ENCODE results near the gene GP1BA. TPM values are rescaled to one million over a fixed set of nuclear protein-coding genes. Genes with fewer than 3 reads are reported as not detected.

GP1BA gene
- total and polyA plus RNA-seq, 2 of the 8 experiments (the other 6 are each of a cell fraction or from before 2014, with no cell fraction given): not detected

DNA sequence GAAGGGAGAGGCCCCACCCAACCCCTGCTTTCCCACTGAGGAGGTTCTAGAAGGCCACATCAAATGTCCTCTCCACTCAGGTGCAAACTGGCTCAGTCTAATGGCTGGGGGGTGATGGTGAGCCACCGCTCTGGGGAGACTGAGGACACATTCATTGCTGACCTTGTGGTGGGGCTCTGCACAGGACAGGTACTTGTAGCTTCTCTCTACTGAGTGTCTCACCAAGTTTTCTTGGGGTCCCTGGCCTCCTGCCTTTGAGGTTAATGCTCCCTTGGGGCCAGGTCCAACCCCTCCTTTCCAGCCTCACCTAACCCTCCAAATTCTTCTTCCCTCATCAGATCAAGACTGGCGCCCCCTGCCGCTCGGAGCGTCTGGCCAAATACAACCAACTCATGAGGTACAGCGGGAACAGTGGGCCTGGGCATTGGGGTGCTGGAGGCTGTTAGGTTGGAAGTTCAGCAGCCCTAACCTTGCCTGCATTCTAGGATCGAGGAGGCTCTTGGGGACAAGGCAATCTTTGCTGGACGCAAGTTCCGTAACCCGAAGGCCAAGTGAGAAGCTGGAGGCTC lies 24.5 kb downstream of the GP1BA start:
- no peak overlapping the region for H3K27ac ChIP-seq (ENCODE audit: low read depth, low read length)
- 0 out of 2 replicates have a peak, but pooled peaks cover 2% of the 10 kb centered on the region for H3K79me1 ChIP-seq (ENCODE audit: low read depth, low read length)
- H4K91ac ChIP-seq (replicated peaks; ENCODE audit: insufficient read length, low read length): no peak overlapping the region
- H4K20me1 ChIP-seq (replicated peaks in 1 of 2; ENCODE audit: control insufficient read depth in 1 of 2, insufficient read depth in 2 of 2, low read length in 2 of 2): peaks cover 0 to 3% of the 10 kb centered on the region in 2 experiments
- POLR2A ChIA-PET (ENCODE audit: partially characterized antibody): interaction anchor here (0.9 to 32.4 kb wide), 5 partner anchors 4 to 48 kb away, joined by 3 to 987 read pairs (median 5); partner anchors contain the start of genes ENO3, INCA1, KIF1C and PFN1
- H4K5ac ChIP-seq (ENCODE audit: insufficient read length, low read depth, low read length): no peak overlapping the region
- no peak overlapping the region for H2BK15ac ChIP-seq (ENCODE audit: low read length)
- H3K9me3 ChIP-seq (ENCODE audit: insufficient read depth in 2 of 2, low read depth in 1 of 2, low read length in 1 of 2): no peaks in the 10 kb centered on the region
- no peak overlapping the region for H3K4ac ChIP-seq (replicated peaks; ENCODE audit: insufficient read length, low read depth, low read length)
- H2BK5ac ChIP-seq (ENCODE audit: low read depth, low read length): no peak overlapping the region
- no peak overlapping the region for H3K9ac ChIP-seq (replicated peaks in 1 of 4; ENCODE audit: extremely low read depth in 1 of 4, low read depth in 3 of 4, low read length in 3 of 4)
- no peak overlapping the region for H3K56ac ChIP-seq (replicated peaks; ENCODE audit: insufficient read length, low read depth, low read length)
- H3K23me2 ChIP-seq (ENCODE audit: low read depth, low read length): no peaks in the 10 kb centered on the region
- no peak overlapping the region for H2BK12ac ChIP-seq (ENCODE audit: low read depth, low read length)
- no peak overlapping the region for H3K4me2 ChIP-seq (ENCODE audit: insufficient read depth in 1 of 2, low read depth in 2 of 2, low read length in 2 of 2)
- WGBS, 2 experiments (ENCODE audit: extremely low coverage in 1 of 2, insufficient coverage in 1 of 2, insufficient read length in 1 of 2, insufficient replicate concordance in 2 of 2, low coverage in 1 of 2, low lambda C conversion rate in 2 of 2, missing lambda C conversion rate in 1 of 2): 64% methylated on average over 10 of the region's 10 CpGs; no CpG with 5 or more reads in 1 of the 2 experiments
- H3K18ac ChIP-seq (ENCODE audit: extremely low read depth, low read length): no peak overlapping the region
- H2BK20ac ChIP-seq (ENCODE audit: low read length): no peak overlapping the region
- H2AK5ac ChIP-seq (ENCODE audit: low read depth, low read length): no peak overlapping the region
- peak in 1 of 2 experiments; percentile 93 for DNase-seq (ENCODE audit: low read depth in 1 of 2, low spot score in 2 of 2)
- FAIRE-seq: peak; percentile 32
- CTCF ChIA-PET (ENCODE audit: partially characterized antibody): interaction anchor here (0.8 to 5.0 kb wide), 16 partner anchors 10 to 133 kb away, joined by 3 to 32 read pairs (median 4); partner anchors contain the start of genes RNF167, SLC25A11 and SPAG7
- H4K8ac ChIP-seq (ENCODE audit: extremely low read depth, insufficient read depth, low read length): no peak overlapping the region
- H3K36me3 ChIP-seq (ENCODE audit: control insufficient read depth in 2 of 4, insufficient read depth in 4 of 4, low read length in 3 of 4): peaks cover 0 to 2% (median 0%) of the 10 kb centered on the region in 4 experiments; a peak in 2 of 8 replicates
- no peaks in the 10 kb centered on the region for H3K27me3 ChIP-seq (replicated peaks in 1 of 4; ENCODE audit: control insufficient read depth in 3 of 4, extremely low read depth in 1 of 4, insufficient read depth in 3 of 4, low read length in 3 of 4)
- no peak overlapping the region for H3K23ac ChIP-seq (ENCODE audit: insufficient read length)
- no peak overlapping the region for H3K4me3 ChIP-seq (ENCODE audit: extremely low read depth in 1 of 4, insufficient read depth in 2 of 4, low read depth in 3 of 4, low read length in 4 of 4)
- H2AFZ ChIP-seq (ENCODE audit: low read length): no peak overlapping the region
- H3K14ac ChIP-seq (ENCODE audit: insufficient read length): no peak overlapping the region
- TF ChIP-seq, protein P1, sequence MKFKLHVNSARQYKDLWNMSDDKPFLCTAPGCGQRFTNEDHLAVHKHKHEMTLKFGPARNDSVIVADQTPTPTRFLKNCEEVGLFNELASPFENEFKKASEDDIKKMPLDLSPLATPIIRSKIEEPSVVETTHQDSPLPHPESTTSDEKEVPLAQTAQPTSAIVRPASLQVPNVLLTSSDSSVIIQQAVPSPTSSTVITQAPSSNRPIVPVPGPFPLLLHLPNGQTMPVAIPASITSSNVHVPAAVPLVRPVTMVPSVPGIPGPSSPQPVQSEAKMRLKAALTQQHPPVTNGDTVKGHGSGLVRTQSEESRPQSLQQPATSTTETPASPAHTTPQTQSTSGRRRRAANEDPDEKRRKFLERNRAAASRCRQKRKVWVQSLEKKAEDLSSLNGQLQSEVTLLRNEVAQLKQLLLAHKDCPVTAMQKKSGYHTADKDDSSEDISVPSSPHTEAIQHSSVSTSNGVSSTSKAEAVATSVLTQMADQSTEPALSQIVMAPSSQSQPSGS (IDR thresholded peaks at IDR 0.05; ENCODE audit: low read length): no peak
- TF ChIP-seq CREB1 (IDR thresholded peaks at IDR 0.05) (peak; percentile 25; the same call in 1 of the 2 replicates), RAD21 (IDR thresholded peaks at IDR 0.05 in 1 of 2, conservative IDR thresholded peaks at IDR 0.05 in 1 of 2; ENCODE audit: low read depth in 2 of 2, low read length in 2 of 2) (peak; percentile 25 to 46; a peak in 3 of 4 replicates)
- TF ChIP-seq, protein P2, sequence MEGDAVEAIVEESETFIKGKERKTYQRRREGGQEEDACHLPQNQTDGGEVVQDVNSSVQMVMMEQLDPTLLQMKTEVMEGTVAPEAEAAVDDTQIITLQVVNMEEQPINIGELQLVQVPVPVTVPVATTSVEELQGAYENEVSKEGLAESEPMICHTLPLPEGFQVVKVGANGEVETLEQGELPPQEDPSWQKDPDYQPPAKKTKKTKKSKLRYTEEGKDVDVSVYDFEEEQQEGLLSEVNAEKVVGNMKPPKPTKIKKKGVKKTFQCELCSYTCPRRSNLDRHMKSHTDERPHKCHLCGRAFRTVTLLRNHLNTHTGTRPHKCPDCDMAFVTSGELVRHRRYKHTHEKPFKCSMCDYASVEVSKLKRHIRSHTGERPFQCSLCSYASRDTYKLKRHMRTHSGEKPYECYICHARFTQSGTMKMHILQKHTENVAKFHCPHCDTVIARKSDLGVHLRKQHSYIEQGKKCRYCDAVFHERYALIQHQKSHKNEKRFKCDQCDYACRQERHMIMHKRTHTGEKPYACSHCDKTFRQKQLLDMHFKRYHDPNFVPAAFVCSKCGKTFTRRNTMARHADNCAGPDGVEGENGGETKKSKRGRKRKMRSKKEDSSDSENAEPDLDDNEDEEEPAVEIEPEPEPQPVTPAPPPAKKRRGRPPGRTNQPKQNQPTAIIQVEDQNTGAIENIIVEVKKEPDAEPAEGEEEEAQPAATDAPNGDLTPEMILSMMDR (IDR thresholded peaks at IDR 0.05; ENCODE audit: control extremely low read depth in 1 of 3, insufficient read depth in 1 of 3, low read depth in 1 of 3, low read length in 3 of 3): peak; percentile 59 to 74 (median 71)
- peaks cover 0 to 14% (median 8%) of the 10 kb centered on the region in 4 experiments; a peak in 5 of 7 replicates for H3K4me1 ChIP-seq (replicated peaks in 1 of 4; ENCODE audit: control insufficient read depth in 3 of 4, insufficient read depth in 4 of 4, low read length in 3 of 4)
- no peaks in the 10 kb centered on the region; a peak in 1 of 4 replicates for H3K79me2 ChIP-seq (ENCODE audit: control insufficient read depth in 1 of 2, insufficient read depth in 2 of 2, low read length in 2 of 2)
- H2BK120ac ChIP-seq (replicated peaks; ENCODE audit: low read depth, low read length): no peak overlapping the region
